Peyer's patch (tissue), 4 donors: ENCODE data around the gene C11orf97.

ENCODE experiments used
- POLR2A ChIP-seq, 2 donors: fragments of 450-650 bp; IDR thresholded peaks; one replicate each; pipeline ENCODE4 v1.5.1; 2017; ENCODE audit warnings: antibody characterized with exemption in 2 of 2, mild to moderate bottlenecking in 2 of 2, moderate library complexity in 2 of 2
- TF ChIP-seq, protein P1 (sequence below), 6 experiments: fragments of 450-650 bp in 4 of 6; fragments of 200-600 bp in 2 of 6; sonication (generic) in 1 of 6; IDR thresholded peaks; one replicate each; pipeline ENCODE4 v1.5.1; 2017 to 2019; ENCODE audit warnings: antibody characterized with exemption in 6 of 6, mild to moderate bottlenecking in 3 of 6, moderate library complexity in 1 of 6

DNA sequence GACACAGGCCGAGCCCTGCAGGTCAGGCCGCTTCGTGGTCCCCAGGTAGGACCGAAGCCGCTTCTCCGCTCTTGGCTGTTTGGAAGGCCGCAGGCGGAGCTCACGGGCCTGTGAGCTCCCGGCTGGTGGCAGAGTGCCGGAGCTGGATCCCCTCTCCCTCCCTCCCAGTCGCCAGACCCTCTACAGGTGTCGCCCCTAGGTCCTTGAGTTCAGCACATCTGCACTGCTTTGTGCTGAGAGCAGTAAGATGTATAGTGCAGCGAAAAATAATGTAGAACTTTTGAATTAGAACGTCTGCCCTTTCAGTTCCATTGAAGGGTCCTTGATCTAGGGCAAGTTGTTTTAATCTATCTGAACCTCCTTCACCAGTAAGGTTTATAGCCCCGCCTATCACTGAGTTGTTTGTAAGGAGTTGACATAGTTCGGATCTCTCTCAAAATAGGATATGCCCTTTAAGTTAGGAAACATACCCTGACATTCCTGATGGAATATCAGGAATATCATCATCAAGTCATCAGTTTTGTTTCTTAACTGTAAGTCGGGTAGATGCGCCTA lies 18.1 kb upstream of the C11orf97 start:
- no peak for TF ChIP-seq POLR2A (IDR thresholded peaks at IDR 0.05)
- TF ChIP-seq, protein P1, sequence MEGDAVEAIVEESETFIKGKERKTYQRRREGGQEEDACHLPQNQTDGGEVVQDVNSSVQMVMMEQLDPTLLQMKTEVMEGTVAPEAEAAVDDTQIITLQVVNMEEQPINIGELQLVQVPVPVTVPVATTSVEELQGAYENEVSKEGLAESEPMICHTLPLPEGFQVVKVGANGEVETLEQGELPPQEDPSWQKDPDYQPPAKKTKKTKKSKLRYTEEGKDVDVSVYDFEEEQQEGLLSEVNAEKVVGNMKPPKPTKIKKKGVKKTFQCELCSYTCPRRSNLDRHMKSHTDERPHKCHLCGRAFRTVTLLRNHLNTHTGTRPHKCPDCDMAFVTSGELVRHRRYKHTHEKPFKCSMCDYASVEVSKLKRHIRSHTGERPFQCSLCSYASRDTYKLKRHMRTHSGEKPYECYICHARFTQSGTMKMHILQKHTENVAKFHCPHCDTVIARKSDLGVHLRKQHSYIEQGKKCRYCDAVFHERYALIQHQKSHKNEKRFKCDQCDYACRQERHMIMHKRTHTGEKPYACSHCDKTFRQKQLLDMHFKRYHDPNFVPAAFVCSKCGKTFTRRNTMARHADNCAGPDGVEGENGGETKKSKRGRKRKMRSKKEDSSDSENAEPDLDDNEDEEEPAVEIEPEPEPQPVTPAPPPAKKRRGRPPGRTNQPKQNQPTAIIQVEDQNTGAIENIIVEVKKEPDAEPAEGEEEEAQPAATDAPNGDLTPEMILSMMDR (IDR thresholded peaks at IDR 0.05): no peak
